A549 (cell line): ENCODE results near the gene SREBF1. TPM values are rescaled to one million over a fixed set of nuclear protein-coding genes. Genes with fewer than 3 reads are reported as not detected.

Source experiments
- ATAC-seq, 2 experiments: fragments of 200-7000 bp in 1 of 2; fragments of >200 bp in 1 of 2; cut with Nextera tagmentation in 1 of 2; cut with Tn5 transposase in 1 of 2; 3 replicates each; pipeline versions ENCODE4 v1.8.0 to v1.9.1; 2018 to 2020; ENCODE audit warnings: mild to moderate bottlenecking in 1 of 2, moderate library complexity in 1 of 2
- CTCF ChIA-PET: fragments of 300-600 bp; sonication (Branson Sonifier 250); formaldehyde crosslinking; extraction: SDS; loops from one replicate; lab custom pipeline; 2021; ENCODE audit warnings: antibody characterized with exemption, inconsistent platforms; lab: Yijun Ruan, JAX
- POLR2A ChIA-PET: fragments of 350-600 bp; formaldehyde crosslinking; extraction: SDS; loops from one replicate; lab custom pipeline; 2021; ENCODE audit warnings: antibody characterized with exemption, inconsistent platforms; lab: Yijun Ruan, JAX
- DNase-seq, 2 experiments: peaks; one replicate each; pipeline versions ENCODE4 v3.0.0 to v3.0.0-alpha.2; 2011 to 2016; ENCODE audit warnings: low read depth in 1 of 2, low spot score in 1 of 2
- FAIRE-seq: peaks from 2 replicates; lab custom pipeline; 2011; peaks lifted over from hg19 to GRCh38; lab: Jason Lieb, UNC
- H3K27ac ChIP-seq, 2 experiments: fragments of >200 bp; sonication (Bioruptor Twin); formaldehyde crosslinking; 3 replicates each; pipeline ENCODE4 v1.5.1; 2016 to 2017
- H3K4me1 ChIP-seq: fragments of >200 bp; sonication (Bioruptor Twin); formaldehyde crosslinking; 3 replicates; pipeline ENCODE4 v1.6.1; 2016
- H3K4me2 ChIP-seq: fragments of >200 bp; sonication (Bioruptor Twin); formaldehyde crosslinking; 3 replicates; pipeline ENCODE4 v1.6.1; 2016
- H3K4me3 ChIP-seq: fragments of >200 bp; sonication (Bioruptor Twin); formaldehyde crosslinking; 3 replicates; pipeline ENCODE4 v1.5.1; 2016
- H3K9me3 ChIP-seq: fragments of >200 bp; sonication (Bioruptor Twin); formaldehyde crosslinking; 3 replicates; pipeline ENCODE4 v1.6.1; 2016
- BCL3 ChIP-seq: fragments of >200 bp; sonication (Bioruptor Twin); formaldehyde crosslinking; IDR thresholded peaks from 3 replicates; pipeline ENCODE4 v1.6.1; 2016
- BHLHE40 ChIP-seq: IDR thresholded peaks from 2 replicates; pipeline ENCODE4 v1.6.1; 2012; ENCODE audit warnings: low read depth, low read length, inconsistent platforms
- CBX8 ChIP-seq: fragments of 200-600 bp; sonication (generic); IDR thresholded peaks from 2 replicates; pipeline ENCODE4 v1.6.1; 2016
- CHD2 ChIP-seq: fragments of 150-350 bp; IDR thresholded peaks from 2 replicates; pipeline ENCODE4 v1.6.1; 2014; ENCODE audit warnings: low read length; ENCODE audit not compliant: partially characterized antibody
- FOSB ChIP-seq: fragments of 250-450 bp; sonication (Bioruptor Pico); IDR thresholded peaks from 2 replicates; pipeline ENCODE4 v1.5.0; 2020; ENCODE audit warnings: mild to moderate bottlenecking, moderate library complexity
- FOXS1 ChIP-seq: fragments of 250-450 bp; sonication (Bioruptor Pico); IDR thresholded peaks from 2 replicates; pipeline ENCODE4 v1.5.0; 2020; ENCODE audit warnings: mild to moderate bottlenecking, moderate library complexity
- HDAC2 ChIP-seq: fragments of 200-600 bp; sonication (generic); IDR thresholded peaks from 2 replicates; pipeline ENCODE4 v1.6.1; 2016
- HES2 ChIP-seq: fragments of >200 bp; sonication (Bioruptor Twin); formaldehyde crosslinking; IDR thresholded peaks from 2 replicates; pipeline ENCODE4 v1.6.1; 2016
- HOXA7 ChIP-seq: fragments of 250-450 bp; sonication (Bioruptor Pico); IDR thresholded peaks from 2 replicates; pipeline ENCODE4 v1.5.0; 2020; ENCODE audit warnings: mild to moderate bottlenecking, moderate library complexity
- JUN ChIP-seq, 2 experiments: fragments of >200 bp; sonication (Bioruptor Twin); formaldehyde crosslinking; IDR thresholded peaks; 2 replicates in 1 of 2; 3 replicates in 1 of 2; pipeline ENCODE4 v1.6.1; 2016 to 2017
- KDM5A ChIP-seq: fragments of 200-600 bp; sonication (generic); IDR thresholded peaks from 2 replicates; pipeline ENCODE4 v1.6.1; 2016; ENCODE audit warnings: antibody characterized with exemption, mild to moderate bottlenecking
- NR3C1 ChIP-seq: fragments of >200 bp; sonication (Bioruptor Twin); formaldehyde crosslinking; IDR thresholded peaks from 3 replicates; pipeline ENCODE4 v1.6.1; 2017
- PHF8 ChIP-seq: fragments of 200-600 bp; sonication (generic); IDR thresholded peaks from 2 replicates; pipeline ENCODE4 v1.6.1; 2016; ENCODE audit warnings: low read depth, mild to moderate bottlenecking, antibody characterized with exemption, moderate library complexity, borderline replicate concordance
- POLR2AphosphoS2 ChIP-seq: conservative IDR thresholded peaks from 2 replicates; pipeline ENCODE4 v1.6.1; 2012; ENCODE audit warnings: low read length, improper control_type of control experiment, inconsistent platforms
- RCOR1 ChIP-seq: fragments of 150-350 bp; IDR thresholded peaks from 2 replicates; pipeline ENCODE4 v1.6.1; 2014; ENCODE audit warnings: antibody characterized with exemption, low read length, low read depth
- RNF2 ChIP-seq: fragments of 200-600 bp; sonication (generic); IDR thresholded peaks from 2 replicates; pipeline ENCODE4 v1.6.1; 2016; ENCODE audit warnings: low read depth, mild to moderate bottlenecking, antibody characterized with exemption, moderate library complexity, borderline replicate concordance
- ZFP36 ChIP-seq: fragments of 450-650 bp; IDR thresholded peaks from 2 replicates; pipeline ENCODE4 v1.6.1; 2014; ENCODE audit warnings: borderline replicate concordance; ENCODE audit not compliant: partially characterized antibody
- ZNF302 ChIP-seq: fragments of 250-450 bp; sonication (Bioruptor Pico); IDR thresholded peaks from 2 replicates; pipeline ENCODE4 v1.9.0; 2021; ENCODE audit warnings: inconsistent platforms, mild to moderate bottlenecking, moderate library complexity
- WGBS: methylation state at CpG from one replicate; pipeline ENCODE4 v1.1.6; 2017; ENCODE audit errors: missing lambda C conversion rate; 5-methylcytosine and 5-hydroxymethylcytosine counted together
- polyA plus RNA-seq, 4 experiments: library from polyadenylated mRNA; depleted of rRNA in 3 of 4; stranded (reverse); fragments of >200 nt; fragmentation: RNase III in 1 of 4; extraction: RNeasy Plus Mini Kit Qiagen cat#74134 plus additional on column Dnase treatment in 1 of 4; gene quantifications; 2 replicates in 3 of 4; 3 replicates in 1 of 4; pipeline ENCODE4 v1.2.3, GENCODE V29; 2011 to 2017
- TF ChIP-seq, protein P1 (sequence below): fragments of 250-450 bp; sonication (Bioruptor Pico); IDR thresholded peaks from 2 replicates; pipeline ENCODE4 v1.5.0; 2020; ENCODE audit warnings: low read depth, mild to moderate bottlenecking, moderate library complexity
- TF ChIP-seq, protein P2 (sequence below): fragments of 150-350 bp; IDR thresholded peaks from 2 replicates; pipeline ENCODE4 v1.6.1; 2014; ENCODE audit warnings: low read depth, mild to moderate bottlenecking, low read length

Gene SREBF1
- polyA plus RNA-seq, 2 of the 4 experiments (the other 2 are of a cell fraction): 47.4 to 159 TPM

DNA sequence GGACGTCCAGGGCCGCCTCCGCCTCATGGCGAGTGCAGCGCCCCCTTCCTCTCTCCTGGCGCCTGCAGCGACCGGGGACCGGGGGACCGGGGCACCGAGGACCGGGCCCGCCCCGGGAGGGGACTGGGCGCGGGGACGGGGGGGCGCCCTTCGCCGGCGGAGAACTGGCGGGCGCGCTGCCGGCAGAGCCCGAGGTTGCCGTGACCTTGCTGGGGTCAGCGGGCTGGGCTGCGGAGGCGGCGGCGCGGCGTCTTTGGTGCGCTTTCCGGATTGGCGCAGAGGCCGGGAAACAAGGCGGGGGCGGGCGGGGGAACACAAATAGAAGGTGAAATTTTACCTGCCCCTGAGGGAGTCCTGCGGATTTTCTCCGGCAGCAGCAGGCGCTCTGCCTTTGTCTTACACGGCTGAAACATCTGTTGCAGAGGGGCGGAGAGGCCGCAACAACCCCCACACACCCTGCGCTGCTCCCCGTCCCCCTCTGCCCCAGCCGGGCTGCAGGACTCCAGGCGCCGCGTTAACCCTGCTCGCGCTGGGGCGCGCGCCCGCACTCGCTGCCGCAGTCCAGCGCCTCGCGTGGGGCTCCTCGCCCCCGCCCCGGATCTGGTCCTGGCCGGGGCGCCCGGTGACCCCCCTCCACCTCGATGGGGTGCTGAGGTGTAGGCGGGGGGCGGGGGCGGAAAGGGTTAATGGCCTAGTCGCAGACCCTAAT, 53.5 kb downstream of the SREBF1 start:
- no peak for TF ChIP-seq RCOR1
- TF ChIP-seq FOXS1: no peak
- TF ChIP-seq, protein P1, sequence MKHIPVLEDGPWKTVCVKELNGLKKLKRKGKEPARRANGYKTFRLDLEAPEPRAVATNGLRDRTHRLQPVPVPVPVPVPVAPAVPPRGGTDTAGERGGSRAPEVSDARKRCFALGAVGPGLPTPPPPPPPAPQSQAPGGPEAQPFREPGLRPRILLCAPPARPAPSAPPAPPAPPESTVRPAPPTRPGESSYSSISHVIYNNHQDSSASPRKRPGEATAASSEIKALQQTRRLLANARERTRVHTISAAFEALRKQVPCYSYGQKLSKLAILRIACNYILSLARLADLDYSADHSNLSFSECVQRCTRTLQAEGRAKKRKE (CRISPR knock-in tag): no peak
- no peak for TF ChIP-seq POLR2AphosphoS2
- no peak for TF ChIP-seq ZFP36
- TF ChIP-seq CHD2: no peak
- TF ChIP-seq CBX8: no peak
- TF ChIP-seq, protein P2, sequence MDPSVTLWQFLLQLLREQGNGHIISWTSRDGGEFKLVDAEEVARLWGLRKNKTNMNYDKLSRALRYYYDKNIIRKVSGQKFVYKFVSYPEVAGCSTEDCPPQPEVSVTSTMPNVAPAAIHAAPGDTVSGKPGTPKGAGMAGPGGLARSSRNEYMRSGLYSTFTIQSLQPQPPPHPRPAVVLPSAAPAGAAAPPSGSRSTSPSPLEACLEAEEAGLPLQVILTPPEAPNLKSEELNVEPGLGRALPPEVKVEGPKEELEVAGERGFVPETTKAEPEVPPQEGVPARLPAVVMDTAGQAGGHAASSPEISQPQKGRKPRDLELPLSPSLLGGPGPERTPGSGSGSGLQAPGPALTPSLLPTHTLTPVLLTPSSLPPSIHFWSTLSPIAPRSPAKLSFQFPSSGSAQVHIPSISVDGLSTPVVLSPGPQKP: no peak
- TF ChIP-seq JUN (IDR thresholded peaks at IDR 0.05): no peak
- no peak for TF ChIP-seq BCL3
- TF ChIP-seq ZNF302 (CRISPR knock-in tag): no peak
- TF ChIP-seq KDM5A: no peak
- TF ChIP-seq NR3C1: no peak
- Histone ChIP-seq H3K9me3 (no peaks in the 10 kb centered on the region), H3K4me1 (peaks cover 65% of the 10 kb centered on the region), H3K27ac (peak overlapping the region in 1 of 2 experiments; percentile 85; a peak in 2 of 6 replicates), H3K4me3 (no peak overlapping the region), H3K4me2 (no peak overlapping the region; the same call in 2 of the 3 replicates)
- CTCF ChIA-PET: interaction anchor here (1.3 to 2.3 kb wide), 2 partner anchors 8 to 103 kb away, joined by 3 to 22 read pairs; no protein-coding TSS in a partner anchor
- ATAC-seq (no peak), FAIRE-seq (no peak), DNase-seq (no peak)
- 90% methylated on average over 57 of the region's 75 CpGs for WGBS
- POLR2A ChIA-PET: interaction anchor here (1.0 kb wide), 1 partner anchor 106 kb away, joined by 3 read pairs; no protein-coding TSS in a partner anchor

GRCh38 chr17:17782523-17783115, 54.2 kb downstream of the SREBF1 start:
- TF ChIP-seq, protein P2: no peak
- TF ChIP-seq POLR2AphosphoS2: no peak
- no peak for TF ChIP-seq HES2
- no peak for TF ChIP-seq PHF8
- no peak for TF ChIP-seq HDAC2
- no peak for TF ChIP-seq ZFP36
- TF ChIP-seq HOXA7 (CRISPR knock-in tag): no peak
- no peak for TF ChIP-seq FOSB (CRISPR knock-in tag)
- TF ChIP-seq RNF2: no peak
- TF ChIP-seq BHLHE40: no peak
- 84% methylated on average over 42 of the region's 57 CpGs for WGBS
- peak overlapping the region; percentile 50 to 85 for H3K27ac ChIP-seq

More at GRCh38 chr17:17782523-17783115, 54.2 kb downstream of the SREBF1 start:
- ATAC-seq (no peak), DNase-seq (no peak), FAIRE-seq (no peak)
- Histone ChIP-seq H3K4me3 (peak overlapping the region; percentile 42), H3K4me1 (peaks cover 65% of the 10 kb centered on the region), H3K9me3 (no peaks in the 10 kb centered on the region), H3K4me2 (peak overlapping the region; percentile 92)
- ChIA-PET POLR2A (no interaction called here), CTCF (no interaction called here)
